Measurements from ENCODE around the gene THEM4.

THEM4 gene

GRCh38 chr1:151909167-151910149 lies at the start of gene THEM4:
Gene THEM4, minus strand, starts transcription at chr1:151909511. Its CDS starts 53 bp downstream, at chr1:151909458.
- DNase-seq = peak; percentile 56 to 96 (median 91)

DNA sequence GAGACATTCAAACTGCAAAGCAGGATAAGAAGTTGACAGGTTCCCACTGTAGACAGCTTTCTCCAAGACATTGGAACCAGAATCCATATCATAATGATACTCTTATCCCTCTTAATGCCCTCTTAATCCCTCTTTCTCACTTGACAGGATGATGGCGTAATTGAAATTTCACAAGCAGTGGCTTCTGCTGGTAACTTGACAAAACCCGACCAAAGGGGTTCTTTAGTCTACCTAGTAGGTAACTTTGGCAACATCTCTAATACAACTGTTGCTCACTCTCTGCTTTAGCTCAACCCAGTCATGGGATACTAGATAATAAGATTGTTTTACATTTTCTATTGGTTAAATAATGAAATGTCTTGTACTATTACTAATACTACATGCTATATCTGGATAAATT lies 49.6 kb upstream of the THEM4 start:
- no peak for DNase-seq

- no peak for DNase-seq
Observed at GRCh38 chr1:151956957-151957497, 47.7 kb upstream of the THEM4 start.

GRCh38 chr1:151953409-151954094 lies 44.2 kb upstream of the THEM4 start:
- DNase-seq = no peak

DNA sequence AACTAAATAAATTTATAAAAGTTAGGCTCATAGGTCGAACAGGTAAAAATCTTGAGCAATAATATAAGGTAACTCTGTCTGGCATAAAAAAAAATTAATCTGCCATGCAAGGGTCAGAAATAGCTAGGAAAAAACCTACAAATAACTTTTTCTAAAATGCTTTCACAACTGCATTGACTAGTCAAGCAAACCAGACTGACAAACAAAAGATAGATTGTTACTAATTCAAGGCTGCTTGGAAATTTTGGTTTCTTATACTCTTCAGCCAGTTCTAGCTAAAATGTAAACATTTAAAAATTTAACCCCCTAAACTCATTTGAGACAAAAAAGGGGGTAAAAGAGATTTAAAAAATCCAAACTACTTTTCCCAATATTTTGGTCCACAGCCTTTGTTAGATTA lies 43.5 kb upstream of the THEM4 start:
- no peak for DNase-seq

DNA sequence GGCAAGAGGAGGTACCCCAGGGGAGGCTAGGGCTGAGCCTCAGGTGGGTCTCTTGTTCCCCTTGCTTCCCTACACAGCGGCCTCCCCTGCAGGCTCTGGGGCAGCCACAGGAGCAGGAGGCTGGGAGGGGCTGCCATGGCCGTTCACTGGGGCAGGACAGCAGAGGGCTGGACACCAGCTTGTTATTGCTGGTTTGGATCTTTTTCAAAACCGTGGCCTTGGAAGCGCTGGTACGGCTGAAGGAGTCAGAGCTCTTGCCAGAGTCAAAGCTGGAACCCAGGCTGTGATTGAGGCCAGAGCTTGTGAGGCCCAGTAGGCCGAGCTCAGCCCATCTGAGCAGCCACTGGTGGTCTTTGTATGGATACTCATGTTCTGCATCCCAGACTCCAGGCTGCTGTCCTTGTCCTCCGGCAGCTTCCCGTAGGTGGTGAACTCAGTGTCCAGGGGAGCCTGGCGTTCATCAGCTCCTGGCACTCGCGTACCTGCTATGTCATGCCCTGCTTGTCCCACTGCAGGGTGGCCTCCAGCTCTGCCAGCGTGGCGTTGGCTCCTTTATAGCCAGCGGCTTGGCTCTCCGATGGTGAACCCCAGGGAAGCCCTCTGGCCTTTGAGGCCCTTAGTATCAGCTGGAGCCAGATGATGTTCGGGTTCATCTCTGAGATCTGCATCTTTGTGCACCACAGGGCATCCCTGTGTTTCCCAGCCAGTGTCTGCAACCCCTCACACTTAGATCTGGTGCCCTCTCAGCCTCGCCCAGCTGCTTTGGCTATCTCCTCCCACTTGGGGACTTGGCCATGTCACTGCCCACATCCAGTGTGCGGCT lies 40.3 kb upstream of the THEM4 start:
- no peak for DNase-seq

DNA sequence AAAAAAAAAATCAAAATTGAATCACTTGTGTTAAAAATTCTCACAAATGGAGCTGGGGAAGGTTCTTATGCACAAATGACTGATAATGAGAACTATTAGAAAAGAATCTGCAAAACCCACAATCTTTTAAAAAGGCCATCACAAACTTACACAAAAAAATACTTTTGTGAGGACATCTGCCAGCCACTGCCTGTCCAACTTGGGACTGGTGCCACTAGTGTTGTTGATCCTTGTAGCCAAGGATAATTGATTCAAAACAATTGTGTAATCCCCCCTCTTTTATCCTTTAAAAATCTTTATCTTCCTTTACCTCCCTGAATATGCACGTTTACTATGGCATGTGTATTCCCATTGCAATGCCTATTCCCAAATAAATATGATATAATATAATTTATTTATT lies 39.2 kb upstream of the THEM4 start:
- DNase-seq = no peak

GRCh38 chr1:151947140-151947539 lies 37.8 kb upstream of the THEM4 start:
- DNase-seq = no peak

DNA sequence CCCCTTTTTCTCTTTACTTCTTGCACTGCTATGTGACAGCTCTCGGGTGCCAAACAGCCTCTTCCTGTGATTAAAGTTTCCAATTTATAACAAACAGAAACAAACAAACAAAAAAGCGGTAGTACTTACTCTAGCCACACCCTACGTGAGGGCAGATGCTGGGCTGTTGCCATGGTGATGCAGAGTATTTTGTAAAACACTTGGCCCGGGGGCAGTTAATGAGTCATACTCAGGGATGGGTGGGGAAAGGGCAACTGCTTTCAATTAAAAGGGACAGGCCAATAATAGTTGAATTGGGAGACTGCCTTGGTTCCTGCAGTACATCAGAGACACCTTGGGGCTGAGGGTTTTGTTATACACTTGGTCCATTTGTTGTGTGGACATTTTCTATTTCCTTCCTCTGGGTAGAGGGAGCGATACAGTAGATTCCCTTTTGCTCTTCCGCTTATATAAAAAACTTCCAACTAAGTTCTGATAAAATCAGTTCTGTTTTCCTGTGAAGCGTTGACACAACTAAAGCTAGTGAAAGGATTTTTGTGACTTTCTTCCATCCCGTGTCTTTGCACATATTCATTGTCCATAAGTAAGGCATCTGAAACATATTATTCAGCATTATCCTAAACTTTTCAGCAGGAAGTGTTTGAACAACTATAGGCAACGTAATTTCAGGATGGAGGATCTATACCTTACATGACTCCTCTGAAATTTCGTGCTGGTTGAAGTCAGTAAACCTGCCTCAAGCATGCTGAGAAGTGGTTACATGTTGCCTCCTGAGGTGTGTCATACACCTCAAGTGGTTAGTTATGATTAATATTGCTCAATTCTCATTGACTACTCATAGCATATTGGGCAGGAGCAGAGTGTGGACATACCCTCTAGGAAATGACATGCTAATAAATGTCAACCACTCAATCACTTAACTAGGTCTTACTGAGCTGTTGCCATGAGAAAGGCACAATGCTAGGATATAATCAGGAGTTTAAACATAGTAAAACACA lies 36.7 kb upstream of the THEM4 start:
- DNase-seq = peak in 14 of 51 donors; percentile 1 to 70 (median 22)

- DNase-seq = no peak
Observed at GRCh38 chr1:151944857-151945575, 35.7 kb upstream of the THEM4 start.

GRCh38 chr1:151944126-151944856 lies 35.0 kb upstream of the THEM4 start:
- no peak for DNase-seq

GRCh38 chr1:151943591-151943990 lies 34.3 kb upstream of the THEM4 start:
- DNase-seq = no peak

- DNase-seq = no peak
Observed at GRCh38 chr1:151942882-151943281, 33.6 kb upstream of the THEM4 start.

DNA sequence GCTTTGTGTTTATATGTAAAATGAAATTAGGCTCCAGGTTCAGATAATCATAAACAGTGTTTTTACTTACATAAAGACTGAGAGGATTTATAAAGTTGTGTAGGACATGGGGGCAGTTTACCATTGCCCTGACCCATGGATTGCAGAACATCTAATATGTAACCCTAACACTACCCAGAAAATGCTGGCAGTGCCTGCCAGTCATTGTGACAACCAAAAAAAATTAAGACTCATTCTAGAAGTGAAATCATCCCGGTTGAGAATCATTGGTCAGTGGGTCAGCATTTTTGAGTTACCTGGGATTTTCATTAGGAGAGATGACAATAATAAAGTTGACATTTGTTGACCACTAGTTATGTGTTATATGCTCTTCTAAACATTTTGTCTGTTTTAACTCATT lies 31.2 kb upstream of the THEM4 start:
- no peak for DNase-seq

- no peak for DNase-seq
Observed at GRCh38 chr1:151939779-151940178, 30.5 kb upstream of the THEM4 start.

DNA sequence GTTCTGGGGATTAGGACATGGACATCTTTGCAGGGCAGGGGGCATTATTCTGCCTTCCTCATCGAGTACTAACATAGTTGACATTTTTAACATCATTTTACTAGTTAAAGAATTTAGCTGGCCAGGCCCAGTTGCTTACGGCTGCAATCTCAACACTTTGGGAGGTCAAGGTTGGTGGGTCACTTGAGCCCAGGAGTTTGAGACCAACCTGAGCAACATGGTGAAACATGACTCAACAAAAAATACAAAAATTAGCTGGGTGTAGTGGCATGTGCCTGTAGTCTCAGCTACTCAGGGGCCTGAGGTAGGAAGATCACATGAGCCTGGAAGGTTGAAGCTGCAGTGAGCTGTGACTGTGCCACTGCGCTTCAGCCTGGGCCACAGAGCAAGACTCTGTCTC lies 29.8 kb upstream of the THEM4 start:
- no peak for DNase-seq

DNA sequence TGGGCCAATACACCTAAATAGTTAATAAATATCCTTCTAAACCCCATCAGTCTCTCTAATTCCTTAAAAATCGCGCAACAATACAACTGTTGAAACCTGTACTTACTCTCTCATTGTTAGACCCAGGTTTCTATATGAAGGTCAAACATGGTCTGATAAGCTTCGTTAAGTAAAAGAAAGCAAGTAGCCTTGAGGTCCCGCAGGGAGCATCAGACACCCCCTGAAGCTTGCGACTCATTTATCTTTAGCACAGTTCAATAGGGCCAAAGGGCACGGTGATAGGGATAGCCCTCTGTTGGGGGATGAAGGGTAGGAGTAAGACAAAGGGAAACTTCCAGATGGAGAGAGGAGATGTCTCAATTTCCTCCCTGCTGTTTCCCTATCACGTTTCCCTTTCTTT lies 27.3 kb upstream of the THEM4 start:
- DNase-seq = no peak

GRCh38 chr1:151935894-151936602 lies 26.7 kb upstream of the THEM4 start:
- no peak for DNase-seq

Measured in hypothalamus (tissue), 51 donors.